ENCODE measurements around the gene ZNF559.

- no peak for TF ChIP-seq CTCF (IDR thresholded peaks at IDR 0.05; ENCODE audit: poor library complexity)
- TF ChIP-seq EZH2 (IDR thresholded peaks at IDR 0.05; ENCODE audit: borderline replicate concordance) = no peak
These were observed 27.6 kb upstream of the ZNF559 start for GRCh38 chr19:9296336-9296735.

All from hepatocyte (in vitro differentiated cells).